ENCODE measurements around the gene ISG15.
A peak's percentile ranks its signal among the peaks of the same experiment; 100 is the strongest.
"Not testable (repeated sequence)": the region's sequence is repeated elsewhere in the genome, so short reads cannot be mapped to it uniquely, and the experiment has no call there.

The ISG15 gene

GRCh38 chr1:983798-984475 lies 29.4 kb upstream of the ISG15 start:
- Histone ChIP-seq H3K4me3 (ENCODE audit: low read depth, low read length) (no peak overlapping the region), H3K27me3 (peaks cover 76% of the 10 kb centered on the region), H3K9me3 (no peaks in the 10 kb centered on the region), H3K36me3 (no peaks in the 10 kb centered on the region), H3K4me1 (no peaks in the 10 kb centered on the region)
- peak; percentile 61 for DNase-seq
- TF ChIP-seq CTCF (IDR thresholded peaks at IDR 0.05; ENCODE audit: low read depth, low read length), result peak; percentile 71

- no peaks in the 10 kb centered on the region for H3K9me3 ChIP-seq
- no peaks in the 10 kb centered on the region for H3K36me3 ChIP-seq
- H3K4me1 ChIP-seq, result no peaks in the 10 kb centered on the region
- H3K4me3 ChIP-seq (ENCODE audit: low read depth, low read length), result no peak overlapping the region
- TF ChIP-seq CTCF (IDR thresholded peaks at IDR 0.05; ENCODE audit: low read depth, low read length), result no peak
- no peak for DNase-seq
- peaks cover 79% of the 10 kb centered on the region for H3K27me3 ChIP-seq
These were observed 28.9 kb upstream of the ISG15 start for GRCh38 chr1:984476-984814.

- H3K4me1 ChIP-seq, result no peaks in the 10 kb centered on the region
- no peak for DNase-seq
- no peaks in the 10 kb centered on the region for H3K9me3 ChIP-seq
- H3K4me3 ChIP-seq (ENCODE audit: low read depth, low read length), result no peak overlapping the region
- H3K27me3 ChIP-seq, result peaks cover 85% of the 10 kb centered on the region
- H3K36me3 ChIP-seq, result no peaks in the 10 kb centered on the region
- no peak for TF ChIP-seq CTCF (IDR thresholded peaks at IDR 0.05; ENCODE audit: low read depth, low read length)
These were observed 28.2 kb upstream of the ISG15 start for GRCh38 chr1:985126-985525.

- not testable (repeated sequence) for H3K4me1 ChIP-seq; H3K36me3 ChIP-seq; DNase-seq; H3K4me3 ChIP-seq (ENCODE audit: low read depth, low read length); H3K9me3 ChIP-seq
- peaks cover 67% of the 10 kb centered on the region for H3K27me3 ChIP-seq
These were observed 25.2 kb upstream of the ISG15 start for GRCh38 chr1:988061-988460.

- DNase-seq; H3K4me3 ChIP-seq (ENCODE audit: low read depth, low read length): not testable (repeated sequence)
- peaks cover 64% of the 10 kb centered on the region for H3K27me3 ChIP-seq
These were observed 22.0 kb upstream of the ISG15 start for GRCh38 chr1:991275-991674.

GRCh38 chr1:991895-992294 lies 21.4 kb upstream of the ISG15 start:
- H3K36me3 ChIP-seq, result no peaks in the 10 kb centered on the region
- no peak for TF ChIP-seq CTCF (IDR thresholded peaks at IDR 0.05; ENCODE audit: low read depth, low read length)
- DNase-seq, result no peak
- H3K9me3 ChIP-seq, result no peaks in the 10 kb centered on the region
- no peaks in the 10 kb centered on the region for H3K4me1 ChIP-seq
- H3K4me3 ChIP-seq (ENCODE audit: low read depth, low read length), result no peak overlapping the region
- H3K27me3 ChIP-seq, result peaks cover 60% of the 10 kb centered on the region

More at GRCh38 chr1:991275-991674, 22.0 kb upstream of the ISG15 start:
- H3K4me1 ChIP-seq, H3K9me3 ChIP-seq, H3K36me3 ChIP-seq: not testable (repeated sequence)

- TF ChIP-seq CTCF (IDR thresholded peaks at IDR 0.05; ENCODE audit: low read depth, low read length), result no peak
- H3K4me1 ChIP-seq, result no peaks in the 10 kb centered on the region
These were observed 20.9 kb upstream of the ISG15 start for GRCh38 chr1:992362-992761.

More at GRCh38 chr1:992362-992761, 20.9 kb upstream of the ISG15 start:
- no peak for DNase-seq
- H3K36me3 ChIP-seq, result no peaks in the 10 kb centered on the region
- no peaks in the 10 kb centered on the region for H3K9me3 ChIP-seq
- H3K4me3 ChIP-seq (ENCODE audit: low read depth, low read length), result no peak overlapping the region
- peaks cover 63% of the 10 kb centered on the region for H3K27me3 ChIP-seq

Measured in BE2C (cell line).